ENCODE data around the gene FAF1. TPM values are rescaled to one million over a fixed set of nuclear protein-coding genes. Genes with fewer than 3 reads are reported as not detected.
"Not testable (repeated sequence)": the region's sequence is repeated elsewhere in the genome, so short reads cannot be mapped to it uniquely, and the experiment has no call there.

The FAF1 gene
- total RNA-seq, 4 donors from 2014 or later: 32.3 to 51.4 (median 36.1) TPM

DNA sequence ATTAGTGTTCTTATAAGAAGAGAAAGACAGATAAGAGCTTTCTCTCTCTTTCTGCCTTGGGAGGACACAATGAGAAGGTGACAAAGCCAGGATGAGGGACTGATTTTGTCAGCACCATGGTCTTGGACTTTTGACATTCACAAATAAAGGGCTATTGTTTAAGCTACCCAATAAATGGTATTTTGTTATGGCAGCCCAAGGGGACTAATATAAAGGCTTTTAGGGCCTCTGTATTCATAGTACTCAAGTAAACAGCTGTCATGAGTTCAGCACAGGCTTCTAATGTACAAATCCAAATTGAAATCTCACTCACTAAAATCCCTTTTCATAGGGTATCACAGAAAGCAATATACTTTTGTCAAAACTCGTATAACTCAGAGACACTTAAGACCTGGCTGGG is 242.7 kb downstream of the FAF1 start:
- ATAC-seq (ENCODE audit: low FRiP score): no peak
- TF ChIP-seq, protein P1, sequence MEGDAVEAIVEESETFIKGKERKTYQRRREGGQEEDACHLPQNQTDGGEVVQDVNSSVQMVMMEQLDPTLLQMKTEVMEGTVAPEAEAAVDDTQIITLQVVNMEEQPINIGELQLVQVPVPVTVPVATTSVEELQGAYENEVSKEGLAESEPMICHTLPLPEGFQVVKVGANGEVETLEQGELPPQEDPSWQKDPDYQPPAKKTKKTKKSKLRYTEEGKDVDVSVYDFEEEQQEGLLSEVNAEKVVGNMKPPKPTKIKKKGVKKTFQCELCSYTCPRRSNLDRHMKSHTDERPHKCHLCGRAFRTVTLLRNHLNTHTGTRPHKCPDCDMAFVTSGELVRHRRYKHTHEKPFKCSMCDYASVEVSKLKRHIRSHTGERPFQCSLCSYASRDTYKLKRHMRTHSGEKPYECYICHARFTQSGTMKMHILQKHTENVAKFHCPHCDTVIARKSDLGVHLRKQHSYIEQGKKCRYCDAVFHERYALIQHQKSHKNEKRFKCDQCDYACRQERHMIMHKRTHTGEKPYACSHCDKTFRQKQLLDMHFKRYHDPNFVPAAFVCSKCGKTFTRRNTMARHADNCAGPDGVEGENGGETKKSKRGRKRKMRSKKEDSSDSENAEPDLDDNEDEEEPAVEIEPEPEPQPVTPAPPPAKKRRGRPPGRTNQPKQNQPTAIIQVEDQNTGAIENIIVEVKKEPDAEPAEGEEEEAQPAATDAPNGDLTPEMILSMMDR (IDR thresholded peaks at IDR 0.05): no peak

DNA sequence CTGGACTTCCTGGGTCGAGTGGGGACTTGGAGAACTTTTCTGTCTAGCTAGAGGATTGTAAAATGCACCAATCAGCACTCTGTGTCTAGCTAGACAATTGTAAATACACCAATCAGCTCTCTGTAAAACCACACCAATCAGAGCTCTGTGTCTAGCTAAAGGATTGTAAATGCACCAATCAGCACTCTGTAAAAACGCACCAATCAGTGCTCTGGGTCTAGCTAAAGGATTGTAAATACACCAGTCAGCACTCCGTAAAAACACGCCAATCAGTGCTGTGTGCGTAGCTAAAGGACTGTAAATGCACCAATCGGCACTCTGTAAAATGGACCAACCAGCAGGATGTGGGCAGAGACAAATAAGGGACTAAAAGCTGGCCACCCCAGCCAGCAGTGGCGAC is 243.6 kb downstream of the FAF1 start:
- DNase-seq (ENCODE audit: low spot score); ATAC-seq (ENCODE audit: low FRiP score): not testable (repeated sequence)

More for the DNA sequence above, 242.7 kb downstream of the FAF1 start:
- DNase-seq (ENCODE audit: low spot score): no peak

DNA sequence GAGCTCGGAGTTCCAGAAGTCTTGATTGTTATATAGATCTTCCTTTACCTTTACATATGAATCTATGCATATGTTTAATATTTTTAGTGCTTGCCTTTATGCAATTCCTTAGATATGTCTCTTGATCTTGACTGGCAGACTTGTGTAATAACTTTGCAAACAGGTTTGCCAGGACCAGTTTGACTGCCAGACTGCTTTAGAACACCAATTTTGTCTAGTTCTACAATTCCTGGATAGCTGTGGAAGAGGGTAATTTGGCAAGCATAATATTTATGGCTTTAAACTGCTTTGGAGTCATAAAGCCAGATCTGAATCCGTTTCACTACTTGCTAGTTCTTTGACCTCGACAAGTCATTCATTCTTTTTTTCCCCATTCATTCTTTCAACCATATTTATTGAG is 250.0 kb downstream of the FAF1 start:
- ATAC-seq (ENCODE audit: low FRiP score) (no peak), DNase-seq (ENCODE audit: low spot score) (no peak)
- TF ChIP-seq, protein P1 (IDR thresholded peaks at IDR 0.05): no peak

DNA sequence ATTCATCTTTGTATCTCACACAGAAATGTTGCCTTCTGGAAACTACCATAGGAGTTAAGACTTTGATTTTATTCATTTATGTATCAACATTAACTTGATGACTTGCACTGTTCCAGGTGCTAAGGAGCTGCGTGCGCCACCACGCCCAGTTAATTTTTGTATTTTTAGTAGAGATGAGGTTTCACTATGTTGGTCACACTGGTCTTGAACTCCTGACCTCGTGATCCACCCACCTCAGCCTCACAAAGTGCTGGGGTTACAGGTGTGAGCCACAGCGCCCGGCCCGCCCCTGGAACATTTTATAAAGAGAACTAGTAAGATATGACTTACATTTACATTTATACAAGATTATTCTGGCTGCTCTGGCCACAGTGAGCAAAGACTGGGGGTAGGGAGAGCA is 252.2 kb downstream of the FAF1 start:
- DNase-seq (ENCODE audit: low spot score): no peak

DNA sequence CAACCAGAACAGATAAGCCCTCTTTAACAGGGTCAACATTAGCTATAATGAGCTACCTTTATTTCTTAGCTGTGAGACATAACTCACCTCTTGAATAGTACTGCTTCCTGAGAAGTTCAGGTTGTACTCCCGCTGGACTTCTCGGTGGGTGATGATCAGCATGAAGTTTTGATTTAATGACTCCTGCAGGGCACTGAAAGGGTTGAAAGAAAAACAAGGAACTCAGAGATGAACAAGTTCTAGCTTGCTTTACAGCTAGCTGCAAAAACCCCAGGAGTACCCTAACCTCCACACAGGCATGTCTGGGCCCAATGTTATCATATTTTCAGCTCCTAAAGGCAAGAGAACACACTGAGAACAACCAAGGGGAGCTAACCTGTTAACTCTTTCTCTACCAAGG is 254.4 kb downstream of the FAF1 start:
- ATAC-seq (ENCODE audit: low FRiP score): no peak
- TF ChIP-seq, protein P1 (IDR thresholded peaks at IDR 0.05): no peak

More for the DNA sequence above, 252.2 kb downstream of the FAF1 start:
- ATAC-seq (ENCODE audit: low FRiP score): no peak
- TF ChIP-seq, protein P1 (IDR thresholded peaks at IDR 0.05): no peak

DNA sequence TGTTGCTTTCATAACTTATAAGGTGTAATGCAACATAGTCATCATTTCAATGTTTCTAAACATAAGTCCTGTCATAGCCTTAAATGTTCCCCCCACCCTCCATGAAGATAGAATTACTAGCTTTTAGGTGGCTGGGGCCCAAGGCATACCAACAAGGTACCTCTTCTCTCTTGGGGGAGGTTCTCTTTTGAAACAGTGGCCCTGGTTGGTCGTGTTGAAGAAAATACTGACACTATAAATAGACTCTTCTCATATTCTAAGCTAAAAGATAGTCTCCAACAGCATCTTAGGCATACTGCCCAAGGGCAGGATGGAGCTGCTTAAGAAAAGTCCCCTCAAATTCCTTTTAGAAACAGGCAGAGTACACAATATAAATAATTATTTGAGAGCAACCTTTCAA is 255.0 kb downstream of the FAF1 start:
- no peak for DNase-seq (ENCODE audit: low spot score)
- ATAC-seq (ENCODE audit: low FRiP score): no peak
- TF ChIP-seq, protein P1 (IDR thresholded peaks at IDR 0.05): no peak

More for the DNA sequence above, 254.4 kb downstream of the FAF1 start:
- no peak for DNase-seq (ENCODE audit: low spot score)

DNA sequence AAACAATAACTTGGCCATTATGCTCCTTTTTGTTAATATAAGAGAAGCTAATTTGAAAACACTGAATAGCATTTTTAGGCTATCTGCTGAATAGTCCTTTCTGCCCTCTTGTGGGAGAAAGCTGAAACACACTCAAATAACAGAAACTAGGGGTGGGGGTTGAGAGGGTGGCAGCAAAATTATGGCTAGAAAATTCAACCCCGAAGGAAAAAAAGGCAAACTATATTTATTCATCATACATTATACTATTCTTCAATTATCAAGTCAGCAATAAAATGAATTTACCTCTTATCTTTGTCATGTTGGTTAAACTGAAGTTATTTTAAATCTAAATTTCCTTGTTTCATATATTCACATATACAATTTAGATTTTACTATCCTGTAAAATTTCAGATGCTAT is 255.9 kb downstream of the FAF1 start:
- DNase-seq (ENCODE audit: low spot score) (no peak), ATAC-seq (ENCODE audit: low FRiP score) (no peak)
- TF ChIP-seq, protein P1 (IDR thresholded peaks at IDR 0.05): no peak

DNA sequence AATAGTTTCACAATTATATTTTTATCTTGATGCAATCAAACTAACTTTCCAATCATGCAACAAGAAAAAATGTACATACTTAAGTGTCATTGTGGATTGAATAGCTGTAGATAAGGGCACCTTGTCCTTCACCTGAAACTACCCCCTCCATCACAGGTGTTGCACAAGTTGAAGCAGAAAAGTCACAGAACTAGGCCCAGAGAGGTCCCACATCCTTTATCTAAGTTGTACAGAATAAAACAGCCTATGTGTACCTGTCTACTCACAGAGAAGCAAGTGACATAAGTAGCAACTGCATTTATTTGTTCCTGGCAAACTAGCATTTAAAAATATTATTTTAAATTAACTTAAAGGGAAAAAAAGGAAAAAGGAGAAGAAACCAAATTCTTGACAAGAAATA is 256.8 kb downstream of the FAF1 start:
- DNase-seq (ENCODE audit: low spot score) (no peak), ATAC-seq (ENCODE audit: low FRiP score) (no peak)
- TF ChIP-seq, protein P1 (IDR thresholded peaks at IDR 0.05): no peak
